ENCODE results near the gene PZP. TPM values are rescaled to one million over a fixed set of nuclear protein-coding genes. Genes with fewer than 3 reads are reported as not detected.
A peak's percentile ranks its signal among the peaks of the same experiment; 100 is the strongest.

PZP gene
- polyA plus RNA-seq, 1 donor (not counting 4 experiments of a cell fraction or from before 2014, with no cell fraction given) = not detected

DNA sequence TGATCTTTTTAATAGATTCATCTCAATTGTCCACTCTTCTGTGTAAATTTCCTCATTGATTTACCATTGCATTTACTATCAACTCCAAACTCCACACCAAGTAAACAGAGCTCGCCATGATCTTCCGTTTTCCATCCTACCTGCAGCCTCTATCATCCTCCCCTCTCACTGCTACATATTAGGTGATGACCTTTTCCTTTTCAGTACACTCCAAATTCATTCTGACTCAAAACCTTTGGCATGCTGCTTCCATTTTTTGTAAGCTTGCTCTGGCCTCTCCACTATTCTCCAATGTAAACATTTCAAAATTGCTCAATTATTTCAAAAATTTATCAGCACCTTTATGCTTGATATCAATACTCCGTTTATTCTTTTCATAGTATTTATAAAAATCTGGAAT, 40.2 kb upstream of the PZP start:
- Histone ChIP-seq H3K27me3 (ENCODE audit: control insufficient read depth, extremely low read depth, insufficient read depth, low read length) (no peaks in the 10 kb centered on the region), H2AFZ (ENCODE audit: control insufficient read depth, low read length) (no peak overlapping the region), H3K27ac (ENCODE audit: control insufficient read depth, insufficient read depth, low read length) (no peak overlapping the region), H3K9ac (ENCODE audit: control insufficient read depth, extremely low read depth, insufficient read depth, low read length) (no peak overlapping the region), H3K36me3 (ENCODE audit: control insufficient read depth in 2 of 2, extremely low read depth in 1 of 2, insufficient read depth in 2 of 2, low read length in 2 of 2) (no peaks in the 10 kb centered on the region), H3K4me2 (ENCODE audit: control insufficient read depth, extremely low read depth, insufficient read depth, low read depth, low read length) (no peak overlapping the region), H3K9me3 (ENCODE audit: control insufficient read depth, low read depth, low read length) (no peaks in the 10 kb centered on the region), H3K4me3 (ENCODE audit: control insufficient read depth in 2 of 3, extremely low read depth in 1 of 3, insufficient read depth in 2 of 3, low read depth in 1 of 3, low read length in 3 of 3) (no peak overlapping the region), H3K4me1 (ENCODE audit: control insufficient read depth, extremely low read depth, insufficient read depth, low read length) (no peaks in the 10 kb centered on the region), H3K79me2 (ENCODE audit: control insufficient read depth, insufficient read depth, low read length) (no peaks in the 10 kb centered on the region), H4K20me1 (ENCODE audit: control insufficient read depth, extremely low read depth, insufficient read depth, low read length) (no peaks in the 10 kb centered on the region), H3K9me1 (ENCODE audit: control insufficient read depth, extremely low read depth, insufficient read depth, low read length) (no peaks in the 10 kb centered on the region)
- FAIRE-seq (peak; percentile 9), DNase-seq (ENCODE audit: low read depth, low spot score) (no peak)
- TF ChIP-seq, protein P1, sequence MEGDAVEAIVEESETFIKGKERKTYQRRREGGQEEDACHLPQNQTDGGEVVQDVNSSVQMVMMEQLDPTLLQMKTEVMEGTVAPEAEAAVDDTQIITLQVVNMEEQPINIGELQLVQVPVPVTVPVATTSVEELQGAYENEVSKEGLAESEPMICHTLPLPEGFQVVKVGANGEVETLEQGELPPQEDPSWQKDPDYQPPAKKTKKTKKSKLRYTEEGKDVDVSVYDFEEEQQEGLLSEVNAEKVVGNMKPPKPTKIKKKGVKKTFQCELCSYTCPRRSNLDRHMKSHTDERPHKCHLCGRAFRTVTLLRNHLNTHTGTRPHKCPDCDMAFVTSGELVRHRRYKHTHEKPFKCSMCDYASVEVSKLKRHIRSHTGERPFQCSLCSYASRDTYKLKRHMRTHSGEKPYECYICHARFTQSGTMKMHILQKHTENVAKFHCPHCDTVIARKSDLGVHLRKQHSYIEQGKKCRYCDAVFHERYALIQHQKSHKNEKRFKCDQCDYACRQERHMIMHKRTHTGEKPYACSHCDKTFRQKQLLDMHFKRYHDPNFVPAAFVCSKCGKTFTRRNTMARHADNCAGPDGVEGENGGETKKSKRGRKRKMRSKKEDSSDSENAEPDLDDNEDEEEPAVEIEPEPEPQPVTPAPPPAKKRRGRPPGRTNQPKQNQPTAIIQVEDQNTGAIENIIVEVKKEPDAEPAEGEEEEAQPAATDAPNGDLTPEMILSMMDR (optimal IDR thresholded peaks at IDR 0.05 in 1 of 3, IDR thresholded peaks at IDR 0.05 in 1 of 3, conservative IDR thresholded peaks at IDR 0.05 in 1 of 3; ENCODE audit: extremely low read depth in 1 of 3, insufficient read depth in 2 of 3, low read length in 3 of 3) = no peak
- dilution Hi-C loops (cut with MboI; ENCODE audit: extremely low pct_ligation_motif_present, low sequenced_read_pairs) = no loop called here

DNA sequence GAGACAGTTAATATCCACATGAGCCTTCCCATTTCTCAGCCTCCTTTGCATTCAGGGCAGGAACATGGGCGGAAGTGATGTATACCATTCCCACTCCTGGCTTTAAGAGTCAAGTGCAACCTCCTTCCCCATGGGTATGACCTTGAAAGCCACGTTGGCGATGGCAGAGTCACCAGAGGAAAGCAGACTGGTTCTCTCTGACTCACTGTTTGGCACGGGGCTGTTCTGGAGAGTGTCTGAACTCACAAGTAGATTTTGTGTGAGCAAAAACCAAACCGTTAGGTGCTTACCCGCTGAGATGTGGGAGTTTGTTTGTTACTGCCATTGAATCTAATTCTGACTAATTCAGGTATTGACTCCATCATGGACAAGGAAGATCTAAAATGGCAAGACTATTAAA, 36.7 kb upstream of the PZP start:
- H3K4me3 ChIP-seq (ENCODE audit: control insufficient read depth in 2 of 3, extremely low read depth in 1 of 3, insufficient read depth in 2 of 3, low read depth in 1 of 3, low read length in 3 of 3) = no peak overlapping the region
- no peaks in the 10 kb centered on the region for H3K9me3 ChIP-seq (ENCODE audit: control insufficient read depth, low read depth, low read length)
- H3K4me2 ChIP-seq (ENCODE audit: control insufficient read depth, extremely low read depth, insufficient read depth, low read depth, low read length) = no peak overlapping the region
- H3K4me1 ChIP-seq (ENCODE audit: control insufficient read depth, extremely low read depth, insufficient read depth, low read length) = no peaks in the 10 kb centered on the region
- no peak overlapping the region for H3K9ac ChIP-seq (ENCODE audit: control insufficient read depth, extremely low read depth, insufficient read depth, low read length)
- dilution Hi-C loops (cut with MboI; ENCODE audit: extremely low pct_ligation_motif_present, low sequenced_read_pairs) = no loop called here
- no peaks in the 10 kb centered on the region for H3K79me2 ChIP-seq (ENCODE audit: control insufficient read depth, insufficient read depth, low read length)
- no peak for FAIRE-seq
- H3K36me3 ChIP-seq (ENCODE audit: control insufficient read depth in 2 of 2, extremely low read depth in 1 of 2, insufficient read depth in 2 of 2, low read length in 2 of 2) = no peaks in the 10 kb centered on the region
- H2AFZ ChIP-seq (ENCODE audit: control insufficient read depth, low read length) = no peak overlapping the region
- no peaks in the 10 kb centered on the region for H4K20me1 ChIP-seq (ENCODE audit: control insufficient read depth, extremely low read depth, insufficient read depth, low read length)
- DNase-seq (ENCODE audit: low read depth, low spot score) = no peak
- no peaks in the 10 kb centered on the region for H3K27me3 ChIP-seq (ENCODE audit: control insufficient read depth, extremely low read depth, insufficient read depth, low read length)
- no peaks in the 10 kb centered on the region for H3K9me1 ChIP-seq (ENCODE audit: control insufficient read depth, extremely low read depth, insufficient read depth, low read length)
- TF ChIP-seq EZH2 (IDR thresholded peaks at IDR 0.05; ENCODE audit: low read length) = no peak
- TF ChIP-seq, protein P1 (optimal IDR thresholded peaks at IDR 0.05 in 1 of 3, IDR thresholded peaks at IDR 0.05 in 1 of 3, conservative IDR thresholded peaks at IDR 0.05 in 1 of 3; ENCODE audit: extremely low read depth in 1 of 3, insufficient read depth in 2 of 3, low read length in 3 of 3) = no peak
- H3K27ac ChIP-seq (ENCODE audit: control insufficient read depth, insufficient read depth, low read length) = no peak overlapping the region
